D721Med (cell line): ENCODE measurements around the gene LIF.

ENCODE experiments used
- DNase-seq: peaks from one replicate; pipeline ENCODE4 v3.0.0; 2011; ENCODE audit warnings: low spot score; ENCODE audit not compliant: insufficient read length
- FAIRE-seq: peaks from 2 replicates; lab custom pipeline; 2011; peaks lifted over from hg19 to GRCh38; lab: Jason Lieb, UNC
- TF ChIP-seq, protein P1 (sequence below): IDR thresholded peaks from 2 replicates; pipeline ENCODE4 v1.5.1; 2012; ENCODE audit warnings: mild to moderate bottlenecking, control low read depth; ENCODE audit not compliant: insufficient read depth; ENCODE audit errors: missing control alignments

LIF gene

DNA sequence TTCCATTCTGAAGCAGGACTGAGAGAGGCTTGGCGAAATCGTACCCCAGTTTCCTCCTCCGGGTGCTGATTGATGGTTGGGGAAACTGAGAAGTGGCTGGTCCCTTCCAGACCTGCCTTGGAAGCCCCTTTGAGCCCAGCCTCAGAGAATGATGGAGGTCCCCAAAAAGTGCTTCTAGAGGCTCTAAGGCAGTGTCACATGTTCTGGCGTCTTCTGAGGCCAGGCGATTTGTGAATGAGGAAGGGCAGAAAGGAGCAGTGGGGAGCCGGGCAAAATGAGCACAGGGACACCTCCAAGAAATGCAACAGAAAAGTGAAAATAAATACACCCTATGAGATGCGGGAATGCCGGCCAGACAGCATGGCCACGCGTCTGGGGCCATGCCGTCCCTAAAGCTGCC lies 1.0 kb upstream of the LIF start:
- TF ChIP-seq, protein P1, sequence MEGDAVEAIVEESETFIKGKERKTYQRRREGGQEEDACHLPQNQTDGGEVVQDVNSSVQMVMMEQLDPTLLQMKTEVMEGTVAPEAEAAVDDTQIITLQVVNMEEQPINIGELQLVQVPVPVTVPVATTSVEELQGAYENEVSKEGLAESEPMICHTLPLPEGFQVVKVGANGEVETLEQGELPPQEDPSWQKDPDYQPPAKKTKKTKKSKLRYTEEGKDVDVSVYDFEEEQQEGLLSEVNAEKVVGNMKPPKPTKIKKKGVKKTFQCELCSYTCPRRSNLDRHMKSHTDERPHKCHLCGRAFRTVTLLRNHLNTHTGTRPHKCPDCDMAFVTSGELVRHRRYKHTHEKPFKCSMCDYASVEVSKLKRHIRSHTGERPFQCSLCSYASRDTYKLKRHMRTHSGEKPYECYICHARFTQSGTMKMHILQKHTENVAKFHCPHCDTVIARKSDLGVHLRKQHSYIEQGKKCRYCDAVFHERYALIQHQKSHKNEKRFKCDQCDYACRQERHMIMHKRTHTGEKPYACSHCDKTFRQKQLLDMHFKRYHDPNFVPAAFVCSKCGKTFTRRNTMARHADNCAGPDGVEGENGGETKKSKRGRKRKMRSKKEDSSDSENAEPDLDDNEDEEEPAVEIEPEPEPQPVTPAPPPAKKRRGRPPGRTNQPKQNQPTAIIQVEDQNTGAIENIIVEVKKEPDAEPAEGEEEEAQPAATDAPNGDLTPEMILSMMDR: no peak
- FAIRE-seq (no peak), DNase-seq (no peak)

DNA sequence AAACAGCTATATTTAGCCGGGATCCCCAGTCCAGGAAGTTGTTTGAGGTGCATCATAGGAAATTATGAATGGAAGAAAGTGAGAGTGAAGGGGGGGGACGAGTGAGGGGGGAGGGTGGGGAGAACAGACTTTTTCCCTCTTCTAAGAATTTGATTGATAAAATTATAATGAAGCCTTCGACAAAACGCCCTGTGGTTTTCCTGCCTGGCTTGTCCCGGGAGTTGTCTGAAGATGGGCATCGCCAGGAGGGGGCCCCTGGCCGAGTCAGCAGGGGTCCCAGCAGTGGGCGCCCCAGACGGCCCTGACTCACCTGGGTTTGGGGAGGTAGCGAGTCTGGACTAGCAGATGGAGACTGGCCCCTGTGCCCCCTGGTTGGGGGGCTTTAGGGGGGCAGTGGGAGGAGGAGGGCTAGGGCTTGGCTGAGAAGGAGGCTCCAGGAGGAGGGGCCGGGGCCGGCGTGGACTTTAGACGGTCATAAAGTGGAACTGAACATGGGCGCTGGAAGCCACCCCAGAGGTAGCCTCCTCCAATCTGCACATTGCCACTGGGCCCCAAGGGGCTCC lies 336 bp upstream of the LIF start:
- FAIRE-seq: no peak
- TF ChIP-seq, protein P1: no peak

DNA sequence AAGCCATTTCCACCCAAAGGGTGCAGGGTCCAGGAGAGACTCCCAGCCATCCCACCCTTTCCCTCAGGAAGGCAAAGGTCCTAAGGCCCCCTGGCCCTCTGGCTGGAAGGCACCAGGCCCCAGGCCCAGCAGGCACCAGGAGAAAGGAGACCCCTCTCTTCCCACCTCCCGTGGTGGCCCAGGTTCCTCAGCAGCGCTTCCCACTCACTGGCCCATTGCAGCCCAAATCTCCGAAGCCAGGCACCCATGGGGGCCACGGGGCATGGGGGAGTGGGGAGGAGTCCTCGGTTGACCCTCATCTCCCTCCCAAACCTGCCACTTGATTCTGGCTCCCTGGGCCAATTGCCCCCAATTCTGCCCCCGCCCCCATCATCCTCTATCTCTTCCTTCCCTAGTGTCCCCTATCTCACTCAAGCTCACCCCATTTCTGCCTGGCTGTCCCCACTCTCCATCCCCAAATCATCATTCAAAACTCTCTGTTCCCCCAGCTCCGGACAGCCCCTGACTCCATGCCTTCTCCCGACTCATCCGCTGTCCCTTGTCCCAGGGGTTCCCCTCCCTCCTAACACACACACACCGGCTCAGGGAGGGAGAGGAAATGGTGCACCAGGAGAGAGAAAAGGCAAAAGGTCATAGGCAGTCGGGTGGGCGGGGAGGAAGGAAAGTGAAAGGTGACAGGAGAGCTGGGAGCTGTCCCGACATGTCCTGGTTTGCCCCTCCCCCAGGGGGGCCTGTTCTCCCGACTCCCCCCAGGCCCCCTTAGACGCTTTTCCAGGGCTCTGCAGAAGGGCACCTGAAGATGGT lies 1.2 kb downstream of the LIF start:
- DNase-seq (no peak), FAIRE-seq (no peak)
- TF ChIP-seq, protein P1: no peak

More for the DNA sequence above, 336 bp upstream of the LIF start:
- DNase-seq: no peak

DNA sequence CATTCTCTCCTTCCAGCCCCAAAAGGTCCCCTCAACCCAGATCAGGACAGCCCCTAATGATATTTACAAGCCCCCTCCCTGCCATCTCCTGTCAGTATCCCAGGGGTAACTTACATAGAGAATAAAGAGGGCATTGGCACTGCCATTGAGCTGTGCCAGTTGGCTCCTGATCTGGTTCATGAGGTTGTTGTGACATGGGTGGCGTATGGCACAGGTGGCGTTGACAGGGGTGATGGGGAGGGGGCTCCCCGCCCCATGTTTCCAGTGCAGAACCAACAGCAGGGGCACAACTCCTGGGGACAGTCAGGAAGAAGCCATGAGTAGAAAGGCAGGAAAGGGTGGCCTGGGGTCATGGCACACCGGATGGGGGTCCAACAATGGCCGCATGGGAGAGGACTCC lies 1.9 kb downstream of the LIF start:
- FAIRE-seq: no peak
- no peak for DNase-seq
- TF ChIP-seq, protein P1: no peak

DNA sequence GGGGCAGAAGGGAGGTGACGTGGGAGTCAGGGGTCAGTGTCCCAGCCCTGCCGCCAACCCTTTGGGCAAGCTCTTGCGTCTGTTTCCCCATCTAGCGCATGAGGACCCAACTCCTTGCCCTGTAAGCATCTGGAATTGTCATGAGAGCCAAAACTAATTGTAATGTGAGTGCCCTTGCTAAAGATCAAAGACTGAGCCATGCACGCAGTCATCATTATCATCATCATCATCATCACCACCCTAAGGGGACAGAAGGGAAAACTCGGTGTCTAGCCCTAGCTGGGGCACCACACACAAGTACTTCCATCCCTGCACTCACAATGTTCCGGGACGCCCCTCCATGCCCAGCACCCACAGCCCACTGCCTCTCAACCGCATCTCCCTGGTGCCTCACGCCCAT lies 2.5 kb downstream of the LIF start:
- TF ChIP-seq, protein P1: no peak
- FAIRE-seq (no peak), DNase-seq (no peak)

DNA sequence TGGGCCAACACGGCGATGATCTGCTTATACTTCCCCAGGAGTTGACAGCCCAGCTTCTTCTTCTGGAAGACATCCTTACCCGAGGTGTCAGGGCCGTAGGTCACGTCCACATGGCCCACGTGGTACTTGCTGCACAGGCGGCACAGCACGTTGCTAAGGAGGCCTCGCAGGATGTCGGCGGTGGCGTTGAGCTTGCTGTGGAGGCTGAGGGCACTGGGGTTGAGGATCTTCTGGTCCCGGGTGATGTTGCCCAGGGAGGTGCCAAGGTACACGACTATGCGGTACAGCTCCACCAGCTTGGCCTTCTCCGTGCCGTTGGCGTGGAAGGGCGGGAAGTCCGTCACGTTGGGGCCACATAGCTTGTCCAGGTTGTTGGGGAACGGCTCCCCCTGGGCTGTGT lies 2.9 kb downstream of the LIF start:
- no peak for FAIRE-seq
- TF ChIP-seq, protein P1: no peak
- DNase-seq: no peak
